Sigmoid colon (tissue), 7 donors: ENCODE measurements around the gene REEP3. TPM values are rescaled to one million over a fixed set of nuclear protein-coding genes. Genes with fewer than 3 reads are reported as not detected.

ENCODE experiments used
- DNase-seq: peaks from one replicate; pipeline ENCODE4 v3.0.0-alpha.2; 2019
- H3K27ac ChIP-seq, 4 donors: fragments of 200-600 bp; sonication (generic); one replicate each; pipeline ENCODE4 v1.5.1; 2016 to 2019; ENCODE audit warnings: mild to moderate bottlenecking in 1 of 4
- H3K27me3 ChIP-seq, 3 donors: fragments of 200-600 bp; sonication (generic); one replicate each; pipeline ENCODE4 v1.5.1; 2019; ENCODE audit warnings: mild to moderate bottlenecking in 1 of 3
- H3K36me3 ChIP-seq, 4 donors: fragments of 200-600 bp; sonication (generic); one replicate each; pipeline ENCODE4 v1.5.1; 2016 to 2019
- H3K4me1 ChIP-seq, 4 donors: fragments of 200-600 bp; sonication (generic); one replicate each; pipeline ENCODE4 v1.5.1; 2017 to 2019
- H3K4me3 ChIP-seq, 4 donors: fragments of 200-600 bp; sonication (generic); one replicate each; pipeline ENCODE4 v1.5.1; 2017 to 2019; ENCODE audit warnings: mild to moderate bottlenecking in 2 of 4, moderate library complexity in 1 of 4
- H3K9me3 ChIP-seq, 4 donors: fragments of 200-600 bp in 3 of 4; sonication (generic) in 3 of 4; one replicate each; pipeline versions ENCODE4 v1.5.1 to v1.6.1; 2013 to 2019
- EP300 ChIP-seq, 4 donors: sonication (generic); formaldehyde crosslinking; IDR thresholded peaks; one replicate each; pipeline ENCODE4 v1.6.1; 2017; ENCODE audit warnings: antibody characterized with exemption in 4 of 4
- POLR2A ChIP-seq, 2 donors: fragments of 450-650 bp; IDR thresholded peaks; one replicate each; pipeline ENCODE4 v1.6.1; 2016; ENCODE audit warnings: antibody characterized with exemption in 2 of 2, mild to moderate bottlenecking in 2 of 2, moderate library complexity in 2 of 2
- POLR2AphosphoS5 ChIP-seq, 4 donors: sonication (generic); formaldehyde crosslinking; IDR thresholded peaks; one replicate each; pipeline ENCODE4 v1.6.1; 2017; ENCODE audit warnings: antibody characterized with exemption in 4 of 4
- WGBS, 2 donors: extraction: QIAGEN DNeasy Blood & Tissue Kit; methylation state at CpG; one replicate each; pipeline ENCODE4 v1.1.7; 2013; 5-methylcytosine and 5-hydroxymethylcytosine counted together
- intact Hi-C: fragments of 100-400 bp; cut with DNase I; formaldehyde crosslinking; loops from one replicate; pipeline ENCODE4 v1.15.1; 2023
- polyA plus RNA-seq, 3 donors: library from polyadenylated mRNA; stranded (reverse); fragments of 200-250 nt; gene quantifications; one replicate each; pipeline ENCODE4 v1.2.3, GENCODE V29; 2013
- total RNA-seq, 4 donors: library from RNA; depleted of rRNA; stranded (reverse); fragments of >200 nt; gene quantifications; one replicate each; pipeline ENCODE4 v1.1.0, GENCODE V29; 2016
- TF ChIP-seq, protein P1 (sequence below), 4 experiments: fragments of 450-650 bp in 3 of 4; fragments of 200-600 bp in 1 of 4; IDR thresholded peaks; one replicate each; pipeline ENCODE4 v1.5.1; 2016 to 2019; ENCODE audit warnings: antibody characterized with exemption in 4 of 4, mild to moderate bottlenecking in 3 of 4, moderate library complexity in 2 of 4
- donor health status: healthy with polysubstance abuse.
- donor health status: Bipolar disorder and iron deficiency.
- donor health status: healthy.

The REEP3 gene, protein sequence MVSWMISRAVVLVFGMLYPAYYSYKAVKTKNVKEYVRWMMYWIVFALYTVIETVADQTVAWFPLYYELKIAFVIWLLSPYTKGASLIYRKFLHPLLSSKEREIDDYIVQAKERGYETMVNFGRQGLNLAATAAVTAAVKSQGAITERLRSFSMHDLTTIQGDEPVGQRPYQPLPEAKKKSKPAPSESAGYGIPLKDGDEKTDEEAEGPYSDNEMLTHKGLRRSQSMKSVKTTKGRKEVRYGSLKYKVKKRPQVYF
- 100 to 1,000 TPM in 2 of 4 donors, 10 to 100 TPM in 2; 69.2 to 116 (median 101) TPM for total RNA-seq
- 10 to 100 TPM in 1 of 3 donors, 1 to 10 TPM in 2; 8.6 to 10.2 (median 9.3) TPM for polyA plus RNA-seq

DNA sequence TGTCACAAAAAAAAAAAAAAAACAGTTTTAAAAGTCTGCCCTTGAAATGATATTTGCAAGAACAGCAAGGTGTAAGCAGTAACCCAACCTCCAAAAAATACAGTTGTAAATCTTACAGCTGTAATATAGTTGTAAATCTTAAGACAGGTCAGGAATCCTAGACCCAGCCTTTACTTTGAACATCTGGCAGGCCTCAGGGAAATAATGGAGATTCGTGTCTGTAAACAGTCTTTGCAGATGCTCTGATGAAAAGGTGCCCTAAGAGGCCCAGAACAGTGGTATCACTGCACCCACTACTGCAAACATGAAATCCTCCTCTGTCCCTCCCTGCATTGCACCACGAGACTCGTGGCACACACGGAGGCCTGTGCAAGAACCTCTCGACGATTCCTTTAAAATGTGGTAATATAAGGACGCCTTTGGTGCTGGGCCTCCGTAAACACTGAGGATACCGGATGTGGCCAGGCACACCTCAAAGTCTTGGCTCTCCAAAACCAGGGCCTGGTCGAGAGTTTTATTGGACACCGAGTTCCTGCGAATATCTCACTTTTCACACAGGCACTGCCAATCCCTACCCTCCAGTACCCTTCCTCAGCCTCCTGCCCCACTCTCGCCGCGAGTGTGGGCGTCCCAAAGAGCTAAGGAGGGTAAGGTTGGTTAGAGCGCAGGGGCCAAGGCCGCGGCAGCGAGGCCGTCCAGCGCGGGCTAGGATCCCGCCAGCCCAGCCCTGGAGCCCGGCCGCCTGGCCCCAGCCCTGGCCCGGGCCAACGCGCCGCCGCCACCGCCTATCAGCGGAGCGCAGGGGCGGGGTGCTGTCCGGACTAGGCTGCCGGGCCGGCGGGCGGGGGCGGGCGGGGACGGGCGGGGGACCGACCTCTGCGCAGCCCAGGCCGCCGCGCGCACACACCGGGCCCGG, at the start of gene REEP3:
Gene REEP3 (plus strand): TSS at position 902 of the 916 bp plus-strand sequence. CDS start 145 bp downstream, outside the sequence.
- Histone ChIP-seq H3K9me3 (no peaks in the 10 kb centered on the region), H3K27ac (peak within 1 kb of the TSS; percentile 98 to 100 (median 98)), H3K27me3 (no peaks in the 10 kb centered on the region), H3K4me1 (peaks cover 0 to 82% (median 53%) of the 10 kb centered on the region in 4 donors), H3K36me3 (no peaks in the 10 kb centered on the region), H3K4me3 (peak within 1 kb of the TSS; percentile 80 to 92 (median 86))
- WGBS, 2 donors: 2 to 6% methylated on average over 52 of the region's 52 CpGs
- intact Hi-C loops: loop anchor here (2.0 to 5.0 kb wide), 3 partner anchors 192 to 303 kb away; no protein-coding TSS in a partner anchor
- TF ChIP-seq EP300 (IDR thresholded peaks at IDR 0.05): no peak
- peak in 3 of 4 donors; percentile 7 to 21 (median 16) for TF ChIP-seq POLR2AphosphoS5 (IDR thresholded peaks at IDR 0.05)
- DNase-seq: peak; percentile 81

DNA sequence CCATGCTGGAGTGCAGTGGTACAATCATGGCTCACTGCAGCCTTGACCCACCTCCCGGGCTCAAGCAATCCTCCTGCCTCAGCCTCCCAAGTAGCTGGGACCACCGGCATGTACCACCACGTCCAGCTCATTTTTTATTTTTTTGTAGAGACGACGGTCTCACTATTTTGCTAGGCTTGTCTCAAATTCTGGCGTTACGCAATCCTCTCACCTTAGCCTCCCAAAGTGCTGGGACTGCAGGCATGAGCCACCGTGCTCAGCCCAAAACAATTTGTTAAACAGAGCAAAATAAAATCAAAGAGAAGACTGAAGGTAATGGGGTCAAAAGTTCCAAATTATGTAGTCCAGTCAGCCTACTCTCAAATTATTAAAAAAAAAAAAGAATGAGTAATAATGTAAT, 46.7 kb upstream of the REEP3 start:
- H3K4me1 ChIP-seq: peaks cover 0 to 17% (median 10%) of the 10 kb centered on the region in 4 donors
- intact Hi-C loops: no loop called here
- DNase-seq: no peak
- H3K4me3 ChIP-seq: no peak overlapping the region
- 96% methylated on average over 8 of the region's 8 CpGs for WGBS, 2 donors
- TF ChIP-seq POLR2AphosphoS5 (IDR thresholded peaks at IDR 0.05): no peak
- no peak for TF ChIP-seq EP300 (IDR thresholded peaks at IDR 0.05)
- no peak for TF ChIP-seq POLR2A (IDR thresholded peaks at IDR 0.05)
- TF ChIP-seq, protein P1, sequence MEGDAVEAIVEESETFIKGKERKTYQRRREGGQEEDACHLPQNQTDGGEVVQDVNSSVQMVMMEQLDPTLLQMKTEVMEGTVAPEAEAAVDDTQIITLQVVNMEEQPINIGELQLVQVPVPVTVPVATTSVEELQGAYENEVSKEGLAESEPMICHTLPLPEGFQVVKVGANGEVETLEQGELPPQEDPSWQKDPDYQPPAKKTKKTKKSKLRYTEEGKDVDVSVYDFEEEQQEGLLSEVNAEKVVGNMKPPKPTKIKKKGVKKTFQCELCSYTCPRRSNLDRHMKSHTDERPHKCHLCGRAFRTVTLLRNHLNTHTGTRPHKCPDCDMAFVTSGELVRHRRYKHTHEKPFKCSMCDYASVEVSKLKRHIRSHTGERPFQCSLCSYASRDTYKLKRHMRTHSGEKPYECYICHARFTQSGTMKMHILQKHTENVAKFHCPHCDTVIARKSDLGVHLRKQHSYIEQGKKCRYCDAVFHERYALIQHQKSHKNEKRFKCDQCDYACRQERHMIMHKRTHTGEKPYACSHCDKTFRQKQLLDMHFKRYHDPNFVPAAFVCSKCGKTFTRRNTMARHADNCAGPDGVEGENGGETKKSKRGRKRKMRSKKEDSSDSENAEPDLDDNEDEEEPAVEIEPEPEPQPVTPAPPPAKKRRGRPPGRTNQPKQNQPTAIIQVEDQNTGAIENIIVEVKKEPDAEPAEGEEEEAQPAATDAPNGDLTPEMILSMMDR (IDR thresholded peaks at IDR 0.05): no peak
- H3K9me3 ChIP-seq: no peaks in the 10 kb centered on the region
- H3K27me3 ChIP-seq: no peaks in the 10 kb centered on the region
- H3K27ac ChIP-seq: no peak overlapping the region
- H3K36me3 ChIP-seq: no peaks in the 10 kb centered on the region

DNA sequence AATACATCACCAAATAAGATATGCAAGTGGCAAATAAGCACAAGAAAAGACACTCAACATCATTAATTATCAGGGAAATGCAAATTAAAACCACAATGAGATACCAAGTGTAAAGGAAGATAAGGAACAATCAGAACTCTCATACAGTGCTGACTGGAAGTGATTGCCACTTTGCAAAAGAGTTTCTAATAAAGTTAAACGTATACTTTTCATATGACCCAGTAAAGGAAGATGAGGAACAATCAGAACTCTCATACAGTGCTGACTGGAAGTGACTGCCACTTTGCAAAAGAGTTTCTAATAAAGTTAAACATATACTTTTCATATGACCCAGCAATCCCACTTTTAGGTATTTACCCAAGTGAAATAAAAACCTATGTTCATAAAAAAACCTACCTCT, 43.3 kb upstream of the REEP3 start:
- intact Hi-C loops: no loop called here
- Histone ChIP-seq H3K36me3 (no peaks in the 10 kb centered on the region), H3K4me3 (no peak overlapping the region), H3K9me3 (no peaks in the 10 kb centered on the region), H3K4me1 (peaks cover 0 to 22% (median 7%) of the 10 kb centered on the region in 4 donors), H3K27ac (no peak overlapping the region), H3K27me3 (no peaks in the 10 kb centered on the region)
- no peak for DNase-seq
- TF ChIP-seq POLR2AphosphoS5 (IDR thresholded peaks at IDR 0.05) (no peak), POLR2A (IDR thresholded peaks at IDR 0.05) (no peak)
- TF ChIP-seq, protein P1 (IDR thresholded peaks at IDR 0.05): no peak
- WGBS, 2 donors: 45 to 55% methylated on average over 1 of the region's 1 CpG

DNA sequence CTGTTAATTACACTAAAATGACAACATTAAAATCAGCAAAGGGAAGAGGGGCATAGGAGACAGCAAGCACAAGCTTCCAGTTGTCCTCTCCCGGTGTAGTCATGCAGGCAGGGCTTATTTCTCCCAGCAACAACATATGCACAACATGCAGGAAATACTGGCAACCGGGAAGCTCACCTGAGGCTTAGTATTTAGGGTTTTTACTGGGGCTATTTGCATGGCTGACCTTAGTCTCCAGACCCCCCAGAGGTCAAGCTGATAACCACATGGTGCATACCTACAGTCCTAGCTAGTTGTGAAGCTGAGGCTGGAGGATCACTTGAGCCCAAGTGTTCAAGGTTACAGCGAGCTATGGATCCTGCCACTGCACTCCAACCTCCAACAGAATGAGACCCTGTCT, 42.6 kb upstream of the REEP3 start:
- no peaks in the 10 kb centered on the region for H3K27me3 ChIP-seq
- no peak for DNase-seq
- intact Hi-C loops: no loop called here
- no peaks in the 10 kb centered on the region for H3K9me3 ChIP-seq
- H3K4me3 ChIP-seq: no peak overlapping the region
- no peaks in the 10 kb centered on the region for H3K36me3 ChIP-seq
- WGBS, 2 donors: 82 to 83% methylated on average over 3 of the region's 3 CpGs
- TF ChIP-seq, protein P1 (IDR thresholded peaks at IDR 0.05): no peak
- peaks cover 0 to 22% (median 7%) of the 10 kb centered on the region in 4 donors for H3K4me1 ChIP-seq
- no peak overlapping the region for H3K27ac ChIP-seq

DNA sequence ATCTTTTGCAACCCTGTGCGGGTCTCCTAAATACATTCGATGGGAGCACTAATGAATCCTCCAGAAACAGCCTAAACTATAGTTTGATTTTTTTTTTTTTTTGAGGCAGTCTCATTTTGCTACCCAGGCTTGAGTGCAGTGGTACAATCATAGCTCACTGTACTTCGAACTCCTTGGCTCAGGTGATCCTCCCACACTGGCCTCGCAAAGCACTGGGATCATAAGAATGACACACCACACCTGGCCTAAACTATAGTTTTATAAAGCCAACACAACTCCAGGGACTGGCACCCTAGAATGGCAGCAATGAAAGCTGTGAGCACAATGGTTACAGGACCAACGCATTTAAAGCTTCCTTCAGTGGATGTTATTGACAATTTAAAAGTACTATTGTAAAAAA, 41.0 kb upstream of the REEP3 start:
- intact Hi-C loops: no loop called here
- H3K4me3 ChIP-seq: no peak overlapping the region
- H3K9me3 ChIP-seq: no peaks in the 10 kb centered on the region
- TF ChIP-seq, protein P1 (IDR thresholded peaks at IDR 0.05): no peak
- TF ChIP-seq EP300 (IDR thresholded peaks at IDR 0.05) (no peak), POLR2A (IDR thresholded peaks at IDR 0.05) (no peak), POLR2AphosphoS5 (IDR thresholded peaks at IDR 0.05) (no peak)
- H3K4me1 ChIP-seq: peaks cover 0 to 22% (median 7%) of the 10 kb centered on the region in 4 donors
- H3K27ac ChIP-seq: no peak overlapping the region
- no peaks in the 10 kb centered on the region for H3K27me3 ChIP-seq
- no peaks in the 10 kb centered on the region for H3K36me3 ChIP-seq
- DNase-seq: no peak
- 57 to 84% methylated on average over 5 of the region's 5 CpGs for WGBS, 2 donors
